ENCODE results near the gene ADAMTSL1.

ADAMTSL1 gene

DNA sequence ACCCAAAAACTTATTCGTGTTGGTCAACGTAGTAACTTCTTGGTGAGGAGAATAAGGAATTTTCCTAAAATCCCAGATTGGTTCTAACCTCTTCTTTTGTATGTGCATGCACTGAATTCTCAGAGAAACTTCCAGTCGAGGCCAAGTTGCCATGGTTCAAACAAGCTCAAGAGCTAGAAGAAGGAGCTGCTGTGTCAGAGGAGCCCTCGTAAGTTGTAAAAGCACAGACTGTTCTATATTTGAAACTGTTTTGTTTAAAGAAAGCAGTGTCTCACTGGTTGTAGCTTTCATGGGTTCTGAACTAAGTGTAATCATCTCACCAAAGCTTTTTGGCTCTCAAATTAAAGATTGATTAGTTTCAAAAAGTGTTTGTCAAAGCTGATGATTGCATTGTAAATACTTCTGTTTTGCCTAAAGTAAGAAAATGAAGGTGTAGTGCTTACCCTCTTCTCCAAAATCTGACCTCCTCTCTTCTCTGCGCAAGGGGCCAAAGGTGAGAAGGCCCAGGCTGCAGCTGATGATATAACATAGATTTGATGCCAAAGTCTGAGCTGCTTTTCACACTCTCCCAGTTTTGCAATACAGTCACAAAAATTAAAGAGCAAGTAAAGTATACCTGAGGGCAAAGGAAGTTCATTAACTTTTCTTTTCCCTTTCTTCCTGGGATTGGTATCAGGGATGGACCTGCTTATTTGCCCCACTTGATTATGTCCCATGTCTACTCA lies 210.8 kb downstream of the ADAMTSL1 start:
- TF ChIP-seq, protein P1, sequence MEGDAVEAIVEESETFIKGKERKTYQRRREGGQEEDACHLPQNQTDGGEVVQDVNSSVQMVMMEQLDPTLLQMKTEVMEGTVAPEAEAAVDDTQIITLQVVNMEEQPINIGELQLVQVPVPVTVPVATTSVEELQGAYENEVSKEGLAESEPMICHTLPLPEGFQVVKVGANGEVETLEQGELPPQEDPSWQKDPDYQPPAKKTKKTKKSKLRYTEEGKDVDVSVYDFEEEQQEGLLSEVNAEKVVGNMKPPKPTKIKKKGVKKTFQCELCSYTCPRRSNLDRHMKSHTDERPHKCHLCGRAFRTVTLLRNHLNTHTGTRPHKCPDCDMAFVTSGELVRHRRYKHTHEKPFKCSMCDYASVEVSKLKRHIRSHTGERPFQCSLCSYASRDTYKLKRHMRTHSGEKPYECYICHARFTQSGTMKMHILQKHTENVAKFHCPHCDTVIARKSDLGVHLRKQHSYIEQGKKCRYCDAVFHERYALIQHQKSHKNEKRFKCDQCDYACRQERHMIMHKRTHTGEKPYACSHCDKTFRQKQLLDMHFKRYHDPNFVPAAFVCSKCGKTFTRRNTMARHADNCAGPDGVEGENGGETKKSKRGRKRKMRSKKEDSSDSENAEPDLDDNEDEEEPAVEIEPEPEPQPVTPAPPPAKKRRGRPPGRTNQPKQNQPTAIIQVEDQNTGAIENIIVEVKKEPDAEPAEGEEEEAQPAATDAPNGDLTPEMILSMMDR (IDR thresholded peaks at IDR 0.05; ENCODE audit: low read depth, low read length, missing control alignments): no peak
- no peak for DNase-seq (ENCODE audit: low read depth)
- no peak overlapping the region for H3K4me3 ChIP-seq (ENCODE audit: low read depth, low read length)

DNA sequence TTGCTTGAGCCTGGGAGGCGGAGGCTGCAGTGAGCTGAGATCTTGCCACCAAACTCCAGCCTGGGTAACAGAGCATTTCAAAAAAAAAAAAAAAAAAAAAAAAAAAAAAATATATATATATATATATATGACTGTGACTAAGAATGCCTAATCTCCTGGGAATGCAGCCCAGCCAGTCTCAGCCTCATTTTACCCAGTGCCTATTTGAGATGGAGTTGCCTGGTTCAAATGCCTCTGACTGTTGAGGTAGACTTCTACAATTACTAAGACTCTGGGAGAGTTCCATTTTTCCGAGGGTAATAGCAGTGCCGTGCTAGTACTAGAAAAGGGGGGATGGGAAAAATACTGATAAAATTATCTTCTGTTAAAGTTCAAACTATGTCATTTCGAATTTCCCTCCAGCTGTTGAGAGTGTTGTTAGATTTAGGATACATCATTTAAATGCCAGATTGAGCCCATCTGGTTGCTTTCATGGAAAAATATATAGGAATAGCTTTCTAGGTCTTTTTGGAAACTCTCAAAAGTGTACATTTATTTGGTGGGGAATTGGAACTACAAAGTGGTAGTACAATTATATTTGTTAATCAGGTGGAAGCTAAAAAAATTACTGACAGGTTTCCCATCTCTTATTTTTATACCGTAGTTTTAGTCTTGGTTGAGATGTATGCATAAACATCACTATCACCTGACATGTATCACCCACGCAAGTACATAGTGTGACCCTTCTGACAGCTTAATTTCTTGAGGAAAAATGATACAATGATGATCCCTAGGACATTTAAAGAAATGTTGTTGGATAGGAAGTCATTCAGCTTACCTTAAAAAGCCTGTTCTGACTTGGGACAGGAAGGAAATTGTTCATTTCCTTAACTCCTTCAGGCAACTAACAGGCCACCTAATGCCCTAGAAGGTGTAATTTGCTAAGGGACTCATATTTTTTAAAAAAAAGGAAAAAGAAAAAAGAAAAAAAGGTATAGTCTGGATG lies 214.9 kb downstream of the ADAMTSL1 start:
- H3K4me3 ChIP-seq (ENCODE audit: low read depth, low read length): no peak overlapping the region
- TF ChIP-seq, protein P1 (IDR thresholded peaks at IDR 0.05; ENCODE audit: low read depth, low read length, missing control alignments): no peak
- DNase-seq (ENCODE audit: low read depth): no peak

DNA sequence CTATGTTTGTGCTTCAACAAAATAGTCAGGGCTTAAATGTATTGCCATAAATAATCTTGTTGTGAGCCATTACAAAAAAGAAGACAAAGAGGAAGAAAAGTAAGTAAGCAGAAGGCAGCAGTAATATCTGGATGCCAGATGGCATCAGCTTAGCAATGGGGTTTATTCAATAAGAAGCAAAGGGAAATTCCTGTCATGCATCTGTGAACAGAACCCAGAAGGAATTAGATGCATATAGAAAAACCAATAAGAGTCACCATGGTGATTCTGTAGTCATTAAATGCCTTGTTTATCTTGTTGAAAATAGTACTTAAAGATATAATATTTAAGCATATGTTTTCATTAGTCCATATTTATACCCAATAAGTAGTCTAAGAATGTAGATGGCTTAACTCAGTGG lies 216.0 kb downstream of the ADAMTSL1 start:
- DNase-seq (ENCODE audit: low read depth): no peak
- TF ChIP-seq, protein P1 (IDR thresholded peaks at IDR 0.05; ENCODE audit: low read depth, low read length, missing control alignments): no peak
- H3K4me3 ChIP-seq (ENCODE audit: low read depth, low read length): no peak overlapping the region

DNA sequence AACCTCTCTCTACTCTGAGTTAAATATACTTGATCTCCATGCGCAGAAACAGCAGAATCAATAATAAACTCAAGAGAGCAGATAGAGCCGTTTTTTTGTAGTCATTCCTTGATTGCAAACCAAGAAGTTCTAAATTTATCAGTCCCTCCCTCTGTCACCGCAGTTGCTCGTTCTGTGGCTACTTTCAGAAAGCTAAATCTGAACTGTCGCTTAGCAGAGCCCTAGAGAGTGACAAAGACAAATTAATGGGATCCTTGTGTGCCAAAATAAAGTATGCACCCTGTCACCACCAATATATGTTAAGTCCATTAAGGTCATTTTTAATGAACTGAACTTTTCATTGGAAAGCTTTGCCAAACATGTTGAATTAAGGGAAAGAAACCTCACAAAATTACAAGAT lies 218.3 kb downstream of the ADAMTSL1 start:
- no peak overlapping the region for H3K4me3 ChIP-seq (ENCODE audit: low read depth, low read length)
- TF ChIP-seq, protein P1 (IDR thresholded peaks at IDR 0.05; ENCODE audit: low read depth, low read length, missing control alignments): no peak
- peak; percentile 3 for DNase-seq (ENCODE audit: low read depth)

DNA sequence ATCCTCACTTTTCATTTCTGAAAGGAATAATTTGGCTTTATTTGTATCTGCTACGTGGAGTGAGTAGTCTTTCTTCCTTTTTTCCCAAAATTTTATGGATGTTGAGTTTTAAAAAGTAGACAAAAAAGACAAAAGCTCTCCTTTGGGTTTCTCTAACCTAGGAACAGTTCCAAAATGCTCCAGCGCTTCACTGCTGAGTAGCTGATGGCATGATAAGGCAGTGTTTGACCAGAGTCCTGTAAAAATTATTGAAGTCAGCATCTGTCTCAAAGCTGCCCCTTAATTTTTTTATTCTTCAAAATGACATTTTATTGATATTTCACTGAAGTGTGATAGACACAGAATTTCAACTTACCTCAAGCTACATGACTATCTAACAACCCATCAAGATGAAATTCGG lies 219.0 kb downstream of the ADAMTSL1 start:
- no peak for DNase-seq (ENCODE audit: low read depth)
- TF ChIP-seq, protein P1 (IDR thresholded peaks at IDR 0.05; ENCODE audit: low read depth, low read length, missing control alignments): no peak
- H3K4me3 ChIP-seq (ENCODE audit: low read depth, low read length): no peak overlapping the region

DNA sequence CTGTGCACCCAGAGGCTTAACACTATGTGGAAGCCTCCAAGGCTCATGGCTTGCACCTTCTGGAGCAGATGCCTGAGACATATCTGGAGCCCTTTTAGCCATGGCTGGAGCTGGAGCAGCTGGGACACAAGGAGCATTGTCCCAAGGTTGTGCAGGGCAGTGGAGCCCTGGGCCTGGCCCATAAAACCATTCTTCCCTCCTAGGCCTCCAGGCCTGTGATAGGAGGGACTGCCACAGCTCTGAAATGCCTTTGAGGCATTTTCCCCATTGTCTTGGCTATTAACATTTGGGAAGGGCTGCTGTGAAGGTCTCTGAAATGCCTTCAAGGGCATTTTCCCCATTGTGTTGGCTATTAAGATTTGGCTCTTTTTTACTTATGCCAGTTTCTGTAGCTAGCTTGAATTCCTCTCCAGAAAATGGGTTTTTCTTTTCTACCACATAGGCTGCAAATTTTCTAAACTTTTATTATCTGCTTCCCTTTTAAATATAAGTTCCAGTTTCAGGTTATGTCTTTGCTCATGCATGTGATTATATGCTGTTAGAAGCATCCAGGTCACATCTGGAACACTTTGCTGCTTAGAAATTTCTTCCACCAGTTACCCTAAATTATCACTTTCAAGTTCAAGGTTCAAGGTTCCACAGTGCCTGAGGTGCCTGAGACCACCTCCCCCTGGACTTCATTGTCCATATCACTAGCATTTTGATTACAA lies 221.2 kb downstream of the ADAMTSL1 start:
- DNase-seq (ENCODE audit: low read depth): no peak
- no peak overlapping the region for H3K4me3 ChIP-seq (ENCODE audit: low read depth, low read length)
- TF ChIP-seq, protein P1 (IDR thresholded peaks at IDR 0.05; ENCODE audit: low read depth, low read length, missing control alignments): no peak

Measured in GM12864 (cell line).